Measurements from ENCODE around the gene VPS13A. TPM values are rescaled to one million over a fixed set of nuclear protein-coding genes. Genes with fewer than 3 reads are reported as not detected.

Gene VPS13A
- total RNA-seq, 4 donors from 2014 or later, result 33.4 to 47.8 (median 40.7) TPM

DNA sequence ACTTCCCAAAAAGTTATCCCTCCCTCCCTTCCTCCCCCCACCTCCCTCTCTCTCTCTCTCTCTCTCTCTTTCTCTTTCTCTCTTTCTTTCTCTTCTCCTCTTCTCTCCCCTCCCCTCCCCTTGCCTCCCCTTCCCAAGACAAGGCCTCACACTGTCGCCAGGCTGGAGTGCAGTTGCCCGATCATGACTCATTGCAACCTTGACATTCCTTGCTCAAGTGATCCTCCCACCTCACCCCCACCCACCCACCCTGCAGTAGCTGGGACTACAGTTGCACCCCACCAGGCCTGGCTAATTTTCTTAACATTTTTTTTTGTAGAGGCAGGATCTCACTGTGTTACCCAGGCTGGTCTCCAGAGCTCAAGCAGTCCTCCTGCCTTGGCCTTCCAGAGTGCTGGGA lies 32.8 kb downstream of the VPS13A start:
- H3K36me3 ChIP-seq, result peaks cover 0 to 44% (median 28%) of the 10 kb centered on the region in 4 donors
- no peak for DNase-seq (ENCODE audit: extremely low spot score)
- 88% methylated on average over 2 of the region's 2 CpGs for WGBS
- H3K4me1 ChIP-seq, result no peaks in the 10 kb centered on the region
- TF ChIP-seq POLR2AphosphoS5 (IDR thresholded peaks at IDR 0.05) (no peak), EP300 (IDR thresholded peaks at IDR 0.05) (no peak), POLR2A (IDR thresholded peaks at IDR 0.05; ENCODE audit: low read depth) (no peak)
- TF ChIP-seq, protein P1, sequence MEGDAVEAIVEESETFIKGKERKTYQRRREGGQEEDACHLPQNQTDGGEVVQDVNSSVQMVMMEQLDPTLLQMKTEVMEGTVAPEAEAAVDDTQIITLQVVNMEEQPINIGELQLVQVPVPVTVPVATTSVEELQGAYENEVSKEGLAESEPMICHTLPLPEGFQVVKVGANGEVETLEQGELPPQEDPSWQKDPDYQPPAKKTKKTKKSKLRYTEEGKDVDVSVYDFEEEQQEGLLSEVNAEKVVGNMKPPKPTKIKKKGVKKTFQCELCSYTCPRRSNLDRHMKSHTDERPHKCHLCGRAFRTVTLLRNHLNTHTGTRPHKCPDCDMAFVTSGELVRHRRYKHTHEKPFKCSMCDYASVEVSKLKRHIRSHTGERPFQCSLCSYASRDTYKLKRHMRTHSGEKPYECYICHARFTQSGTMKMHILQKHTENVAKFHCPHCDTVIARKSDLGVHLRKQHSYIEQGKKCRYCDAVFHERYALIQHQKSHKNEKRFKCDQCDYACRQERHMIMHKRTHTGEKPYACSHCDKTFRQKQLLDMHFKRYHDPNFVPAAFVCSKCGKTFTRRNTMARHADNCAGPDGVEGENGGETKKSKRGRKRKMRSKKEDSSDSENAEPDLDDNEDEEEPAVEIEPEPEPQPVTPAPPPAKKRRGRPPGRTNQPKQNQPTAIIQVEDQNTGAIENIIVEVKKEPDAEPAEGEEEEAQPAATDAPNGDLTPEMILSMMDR (IDR thresholded peaks at IDR 0.05), result no peak
- H3K9me3 ChIP-seq, result no peaks in the 10 kb centered on the region
- intact Hi-C loops (cut with DNase I), result no loop called here
- no peak overlapping the region for H3K27ac ChIP-seq (replicated peaks in 1 of 4)
- no peaks in the 10 kb centered on the region for H3K27me3 ChIP-seq
- H3K4me3 ChIP-seq, result no peak overlapping the region

DNA sequence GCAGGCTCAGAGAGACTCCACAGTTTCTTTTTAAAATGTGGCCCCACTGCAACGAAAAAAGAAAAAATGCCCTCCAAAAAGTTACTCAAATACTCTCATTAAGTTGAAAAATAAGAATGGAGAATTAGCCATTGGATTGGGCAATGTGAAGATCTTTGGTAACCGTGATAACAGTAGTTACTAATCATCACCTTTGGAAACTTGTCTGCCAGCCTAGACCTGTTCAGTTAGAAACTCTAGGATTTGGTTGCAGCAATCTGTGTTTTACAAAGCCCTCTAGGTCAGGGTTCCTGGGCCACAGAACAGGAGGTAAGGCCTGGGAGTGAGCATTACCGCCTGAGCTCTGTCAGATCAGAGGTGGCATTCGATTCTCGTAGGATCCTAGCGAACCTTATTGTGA lies 34.2 kb downstream of the VPS13A start:
- Histone ChIP-seq H3K27me3 (no peaks in the 10 kb centered on the region), H3K27ac (replicated peaks in 1 of 4) (no peak overlapping the region), H3K4me3 (no peak overlapping the region), H3K9me3 (no peaks in the 10 kb centered on the region), H3K36me3 (peaks cover 0 to 47% (median 27%) of the 10 kb centered on the region in 4 donors), H3K4me1 (no peaks in the 10 kb centered on the region)
- no peak for DNase-seq (ENCODE audit: extremely low spot score)
- intact Hi-C loops (cut with DNase I), result no loop called here
- WGBS, result 97% methylated on average over 6 of the region's 6 CpGs
- no peak for TF ChIP-seq EP300 (IDR thresholded peaks at IDR 0.05)

DNA sequence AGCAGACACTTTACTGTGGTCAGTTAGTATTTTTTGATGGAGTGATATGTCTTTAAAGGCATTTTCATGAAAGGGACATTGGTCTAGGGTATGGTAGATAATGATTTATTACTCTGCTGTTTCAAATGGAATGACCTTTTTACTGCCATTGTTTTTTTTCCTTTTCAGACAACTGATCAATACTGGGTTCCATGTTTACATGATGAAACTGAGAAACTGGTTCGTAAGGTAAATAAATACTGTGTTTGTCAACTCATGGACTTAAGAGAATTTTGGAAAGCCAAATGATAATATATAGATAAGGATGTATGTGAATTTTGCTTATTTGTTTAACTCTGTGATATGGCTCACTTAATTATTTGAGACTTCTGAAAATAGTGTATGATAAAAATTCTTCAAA lies 35.5 kb downstream of the VPS13A start:
- Histone ChIP-seq H3K36me3 (peaks cover 0 to 43% (median 27%) of the 10 kb centered on the region in 4 donors), H3K4me3 (no peak overlapping the region), H3K9me3 (no peaks in the 10 kb centered on the region), H3K27ac (replicated peaks in 1 of 4) (no peak overlapping the region), H3K4me1 (peaks cover 0 to 4% (median 0%) of the 10 kb centered on the region in 4 donors), H3K27me3 (no peaks in the 10 kb centered on the region)
- intact Hi-C loops (cut with DNase I), result no loop called here
- TF ChIP-seq POLR2A (IDR thresholded peaks at IDR 0.05; ENCODE audit: low read depth) (no peak), EP300 (IDR thresholded peaks at IDR 0.05) (no peak), POLR2AphosphoS5 (IDR thresholded peaks at IDR 0.05) (no peak)
- TF ChIP-seq, protein P1 (IDR thresholded peaks at IDR 0.05), result no peak
- DNase-seq (ENCODE audit: extremely low spot score), result no peak
- WGBS, result 95% methylated on average over 1 of the region's 1 CpG

- Histone ChIP-seq H3K27ac (replicated peaks in 1 of 4) (no peak overlapping the region), H3K27me3 (no peaks in the 10 kb centered on the region), H3K9me3 (no peaks in the 10 kb centered on the region), H3K36me3 (peaks cover 0 to 40% (median 24%) of the 10 kb centered on the region in 4 donors), H3K4me3 (no peak overlapping the region), H3K4me1 (peaks cover 0 to 16% (median 11%) of the 10 kb centered on the region in 4 donors)
- 76% methylated on average over 5 of the region's 5 CpGs for WGBS
- TF ChIP-seq, protein P1 (IDR thresholded peaks at IDR 0.05), result peak in 1 of 3 experiments; percentile 37
- TF ChIP-seq POLR2AphosphoS5 (IDR thresholded peaks at IDR 0.05) (no peak), POLR2A (IDR thresholded peaks at IDR 0.05; ENCODE audit: low read depth) (no peak), EP300 (IDR thresholded peaks at IDR 0.05) (no peak)
- no peak for DNase-seq (ENCODE audit: extremely low spot score)
- intact Hi-C loops (cut with DNase I), result loop anchor here (5.0 kb wide), 1 partner anchor 39 kb away; the partner anchor contains the start of gene VPS13A
These were observed 38.5 kb downstream of the VPS13A start for GRCh38 chr9:77215874-77216273.

DNA sequence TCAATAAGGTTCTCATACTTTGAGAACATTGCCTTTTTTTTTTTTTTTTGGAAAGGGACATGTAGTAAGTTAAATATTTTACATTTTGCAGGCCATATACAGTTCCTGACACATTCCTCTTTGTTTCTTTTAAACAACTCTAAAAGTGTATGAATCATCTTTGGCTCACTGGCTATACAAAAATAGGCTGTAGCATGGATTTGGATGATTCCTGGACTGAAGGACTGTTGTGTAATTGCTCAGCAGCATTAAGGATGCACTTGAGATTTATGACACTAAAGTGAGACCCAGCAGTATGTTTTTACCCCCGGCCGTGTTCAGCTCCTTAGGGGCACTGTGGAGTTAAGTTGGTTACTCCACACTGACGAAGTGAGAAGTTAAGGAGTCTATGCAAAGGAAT lies 41.3 kb downstream of the VPS13A start:
- Histone ChIP-seq H3K27ac (replicated peaks in 1 of 4) (peak overlapping the region in 3 of 4 donors; percentile 49 to 55 (median 50)), H3K4me3 (no peak overlapping the region), H3K27me3 (no peaks in the 10 kb centered on the region), H3K36me3 (peaks cover 0 to 50% (median 25%) of the 10 kb centered on the region in 4 donors), H3K9me3 (no peaks in the 10 kb centered on the region), H3K4me1 (peaks cover 0 to 16% (median 11%) of the 10 kb centered on the region in 4 donors)
- DNase-seq (ENCODE audit: extremely low spot score), result no peak
- 49% methylated on average over 3 of the region's 3 CpGs for WGBS
- TF ChIP-seq, protein P1 (IDR thresholded peaks at IDR 0.05), result no peak
- TF ChIP-seq POLR2AphosphoS5 (IDR thresholded peaks at IDR 0.05) (no peak), EP300 (IDR thresholded peaks at IDR 0.05) (no peak), POLR2A (IDR thresholded peaks at IDR 0.05; ENCODE audit: low read depth) (no peak)
- intact Hi-C loops (cut with DNase I), result loop anchor here (5.0 kb wide), 1 partner anchor 41 kb away; the partner anchor contains the start of gene VPS13A

Measured in esophagus muscularis mucosa (tissue), 4 donors.